ENCODE results near the gene PCDH9.

GRCh38 chr13:67223742-67224141 lies 6.4 kb downstream of the PCDH9 start:
- no peak for TF ChIP-seq POLR2AphosphoS5 (IDR thresholded peaks at IDR 0.05)
- TF ChIP-seq EP300 (IDR thresholded peaks at IDR 0.05), result no peak
- TF ChIP-seq CTCF (IDR thresholded peaks at IDR 0.05), result no peak
